Spleen (tissue), 11 donors: ENCODE data around the gene JCAD. TPM values are rescaled to one million over a fixed set of nuclear protein-coding genes. Genes with fewer than 3 reads are reported as not detected.

Experiments used
- DNase-seq: peaks from one replicate; pipeline ENCODE4 v3.0.0-alpha.2; 2020
- H3K27ac ChIP-seq, 8 donors: fragments of 200-600 bp; sonication (generic) in 7 of 8; 1 replicate in 4 of 8; 2 replicates in 4 of 8; pipeline versions ENCODE4 v1.5.0 to v1.8.0; 2016 to 2021; ENCODE audit warnings: inconsistent platforms in 4 of 8, mild to moderate bottlenecking in 4 of 8, moderate library complexity in 1 of 8
- H3K27me3 ChIP-seq, 7 donors: fragments of 200-600 bp; sonication (generic) in 6 of 7; replicated peaks in 1 of 7; 1 replicate in 4 of 7; 2 replicates in 3 of 7; pipeline versions ENCODE4 v1.5.0 to v1.8.0; 2016 to 2021; ENCODE audit warnings: inconsistent platforms in 3 of 7, mild to moderate bottlenecking in 1 of 7
- H3K36me3 ChIP-seq, 6 donors: fragments of 200-600 bp; sonication (generic) in 5 of 6; 1 replicate in 4 of 6; 2 replicates in 2 of 6; pipeline versions ENCODE4 v1.5.0 to v1.8.0; 2016 to 2021; ENCODE audit warnings: inconsistent platforms in 2 of 6
- H3K4me1 ChIP-seq, 6 donors: fragments of 200-600 bp; sonication (generic) in 5 of 6; 1 replicate in 3 of 6; 2 replicates in 3 of 6; pipeline versions ENCODE4 v1.5.0 to v1.8.0; 2016 to 2021; ENCODE audit warnings: inconsistent platforms in 3 of 6
- H3K4me3 ChIP-seq, 8 donors: fragments of 200-600 bp; sonication (generic) in 7 of 8; 1 replicate in 4 of 8; 2 replicates in 4 of 8; pipeline versions ENCODE4 v1.5.0 to v1.8.0; 2016 to 2021; ENCODE audit warnings: inconsistent platforms in 4 of 8, mild to moderate bottlenecking in 4 of 8, moderate library complexity in 2 of 8
- H3K9me3 ChIP-seq, 8 donors: fragments of 200-600 bp; sonication (generic) in 7 of 8; 1 replicate in 4 of 8; 2 replicates in 4 of 8; pipeline versions ENCODE4 v1.5.0 to v1.8.0; 2016 to 2021; ENCODE audit warnings: inconsistent platforms in 4 of 8
- POLR2A ChIP-seq, 3 donors: fragments of 450-650 bp; IDR thresholded peaks; one replicate each; pipeline ENCODE4 v1.5.1; 2017; ENCODE audit warnings: antibody characterized with exemption in 3 of 3, mild to moderate bottlenecking in 1 of 3
- POLR2AphosphoS5 ChIP-seq, 3 donors: sonication (generic); formaldehyde crosslinking; IDR thresholded peaks; one replicate each; pipeline ENCODE4 v1.5.1; 2017; ENCODE audit warnings: antibody characterized with exemption in 3 of 3
- WGBS, 5 donors: extraction: QIAGEN DNeasy Blood & Tissue Kit in 3 of 5; methylation state at CpG; one replicate each; pipeline versions ENCODE4 v1.1.5 to v1.1.7; 2013 to 2018; 5-methylcytosine and 5-hydroxymethylcytosine counted together
- intact Hi-C: fragments of 100-400 bp; cut with DNase I; formaldehyde crosslinking; loops from one replicate; pipeline ENCODE4 v1.15.0; 2023; ENCODE audit warnings: low total_unique reads
- polyA plus RNA-seq, 3 donors: library from polyadenylated mRNA; stranded (reverse); fragments of 200-250 nt; gene quantifications; one replicate each; pipeline ENCODE4 v1.2.1, GENCODE V29; 2013
- total RNA-seq, 7 donors: library from RNA; depleted of rRNA in 3 of 7; stranded (reverse); fragments of >200 nt in 3 of 7; fragmentation: NEBNext Ultra II Directional in 4 of 7; extraction: Animal tissue kit (Norgen Biotek cat#: 25700) in 4 of 7; gene quantifications; one replicate each; pipeline versions ENCODE4 v1.1.0 to v1.2.1, GENCODE V29; 2016 to 2021
- TF ChIP-seq, protein P1 (sequence below), 11 experiments: fragments of 200-600 bp in 7 of 11; fragments of 450-650 bp in 4 of 11; sonication (generic) in 4 of 11; IDR thresholded peaks in 8 of 11; conservative IDR thresholded peaks in 3 of 11; 1 replicate in 7 of 11; 2 replicates in 4 of 11; pipeline versions ENCODE4 v1.4.0 to v1.8.0; 2016 to 2021; ENCODE audit warnings: antibody characterized with exemption in 11 of 11, inconsistent platforms in 4 of 11, mild to moderate bottlenecking in 1 of 11
- donor health status: healthy with polysubstance abuse.
- donor health status: DM: no; HTN: no; CAD: no; lungs with moderate emphysema.
- donor health status: DM: no; HTN: no; CAD: no.
- donor health status: Bipolar disorder and iron deficiency.
- donor health status: healthy.
- donor health status: DM: no; HTN: no; CAD: no.
- donor health status: DM: yes; HTN: yes; CAD: no.

Gene JCAD
- total and polyA plus RNA-seq, 10 donors = 0.26 to 5.2 (median 1.8) TPM

DNA sequence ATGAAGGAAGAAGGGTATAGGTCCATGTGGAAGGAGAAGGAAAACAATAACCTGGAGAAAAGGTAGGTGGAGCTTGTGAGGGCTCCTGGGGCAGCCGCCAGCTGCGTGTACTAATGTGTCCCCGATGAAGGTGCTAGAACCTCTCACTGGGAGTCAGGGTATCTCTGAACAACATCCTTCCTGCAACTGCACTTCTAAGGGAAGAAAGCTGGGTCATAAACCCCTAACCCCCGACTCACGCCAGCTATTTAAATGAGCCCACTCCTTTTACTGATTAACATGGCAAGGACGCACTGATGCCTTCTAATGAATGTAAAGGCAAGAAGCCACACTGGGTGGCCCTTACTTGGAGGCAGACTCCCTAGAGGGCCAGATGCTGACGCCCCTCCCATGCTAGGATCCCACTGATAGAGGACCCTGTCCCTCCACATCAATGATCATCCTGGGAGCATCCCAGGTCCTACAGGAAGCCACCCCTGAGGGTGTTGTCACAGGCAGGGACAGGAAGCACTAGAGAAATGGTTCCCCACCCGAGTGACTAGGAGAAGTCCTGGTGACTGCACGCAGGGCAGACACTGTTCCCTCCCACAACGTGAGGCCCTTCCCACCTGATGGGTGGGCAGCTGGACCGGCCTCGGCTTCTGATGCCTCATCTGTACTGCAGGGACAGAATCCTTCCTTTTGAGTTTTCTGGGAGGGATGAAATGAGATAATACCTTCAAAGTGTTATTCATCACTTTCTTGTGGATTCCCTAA lies 20.4 kb downstream of the JCAD start:
- TF ChIP-seq, protein P1, sequence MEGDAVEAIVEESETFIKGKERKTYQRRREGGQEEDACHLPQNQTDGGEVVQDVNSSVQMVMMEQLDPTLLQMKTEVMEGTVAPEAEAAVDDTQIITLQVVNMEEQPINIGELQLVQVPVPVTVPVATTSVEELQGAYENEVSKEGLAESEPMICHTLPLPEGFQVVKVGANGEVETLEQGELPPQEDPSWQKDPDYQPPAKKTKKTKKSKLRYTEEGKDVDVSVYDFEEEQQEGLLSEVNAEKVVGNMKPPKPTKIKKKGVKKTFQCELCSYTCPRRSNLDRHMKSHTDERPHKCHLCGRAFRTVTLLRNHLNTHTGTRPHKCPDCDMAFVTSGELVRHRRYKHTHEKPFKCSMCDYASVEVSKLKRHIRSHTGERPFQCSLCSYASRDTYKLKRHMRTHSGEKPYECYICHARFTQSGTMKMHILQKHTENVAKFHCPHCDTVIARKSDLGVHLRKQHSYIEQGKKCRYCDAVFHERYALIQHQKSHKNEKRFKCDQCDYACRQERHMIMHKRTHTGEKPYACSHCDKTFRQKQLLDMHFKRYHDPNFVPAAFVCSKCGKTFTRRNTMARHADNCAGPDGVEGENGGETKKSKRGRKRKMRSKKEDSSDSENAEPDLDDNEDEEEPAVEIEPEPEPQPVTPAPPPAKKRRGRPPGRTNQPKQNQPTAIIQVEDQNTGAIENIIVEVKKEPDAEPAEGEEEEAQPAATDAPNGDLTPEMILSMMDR (IDR thresholded peaks at IDR 0.05 in 8 of 11, conservative IDR thresholded peaks at IDR 0.05 in 3 of 11) = no peak
- TF ChIP-seq POLR2AphosphoS5 (IDR thresholded peaks at IDR 0.05) (no peak), POLR2A (IDR thresholded peaks at IDR 0.05) (no peak)
- H3K27ac ChIP-seq = no peak overlapping the region
- no peak for DNase-seq
- intact Hi-C loops = no loop called here
- no peaks in the 10 kb centered on the region for H3K36me3 ChIP-seq
- no peaks in the 10 kb centered on the region for H3K9me3 ChIP-seq
- H3K4me1 ChIP-seq = peaks cover 0 to 16% (median 7%) of the 10 kb centered on the region in 6 donors
- peaks cover 0 to 89% (median 7%) of the 10 kb centered on the region in 7 donors for H3K27me3 ChIP-seq
- 65 to 68% (median 67%) methylated on average over 12 of the region's 12 CpGs for WGBS, 5 donors
- no peak overlapping the region for H3K4me3 ChIP-seq

GRCh38 chr10:30037620-30038336 lies 21.6 kb downstream of the JCAD start:
- H3K27ac ChIP-seq = no peak overlapping the region

GRCh38 chr10:30036811-30037210 lies 22.6 kb downstream of the JCAD start:
- no peak overlapping the region for H3K27ac ChIP-seq
- no peaks in the 10 kb centered on the region for H3K9me3 ChIP-seq
- H3K27me3 ChIP-seq = peaks cover 0 to 92% (median 20%) of the 10 kb centered on the region in 7 donors
- H3K4me3 ChIP-seq = no peak overlapping the region
- H3K4me1 ChIP-seq = peaks cover 0 to 9% (median 2%) of the 10 kb centered on the region in 6 donors
- no peaks in the 10 kb centered on the region for H3K36me3 ChIP-seq
- 95 to 98% (median 97%) methylated on average over 8 of the region's 8 CpGs for WGBS, 5 donors
- no peak for TF ChIP-seq POLR2AphosphoS5 (IDR thresholded peaks at IDR 0.05)
- TF ChIP-seq POLR2A (IDR thresholded peaks at IDR 0.05) = no peak
- TF ChIP-seq, protein P1 (IDR thresholded peaks at IDR 0.05 in 8 of 11, conservative IDR thresholded peaks at IDR 0.05 in 3 of 11) = no peak
- intact Hi-C loops = no loop called here
- DNase-seq = no peak

More at GRCh38 chr10:30037620-30038336, 21.6 kb downstream of the JCAD start:
- no peak for DNase-seq
- peaks cover 0 to 16% (median 6%) of the 10 kb centered on the region in 6 donors for H3K4me1 ChIP-seq
- H3K9me3 ChIP-seq = no peaks in the 10 kb centered on the region
- H3K27me3 ChIP-seq = peaks cover 0 to 92% (median 19%) of the 10 kb centered on the region in 7 donors
- H3K36me3 ChIP-seq = no peaks in the 10 kb centered on the region
- TF ChIP-seq POLR2AphosphoS5 (IDR thresholded peaks at IDR 0.05) (no peak), POLR2A (IDR thresholded peaks at IDR 0.05) (no peak)
- TF ChIP-seq, protein P1 (IDR thresholded peaks at IDR 0.05 in 8 of 11, conservative IDR thresholded peaks at IDR 0.05 in 3 of 11) = no peak
- intact Hi-C loops = no loop called here
- 50 to 58% (median 50%) methylated on average over 10 of the region's 10 CpGs for WGBS, 5 donors
- H3K4me3 ChIP-seq = no peak overlapping the region

GRCh38 chr10:30036341-30036740 lies 23.0 kb downstream of the JCAD start:
- intact Hi-C loops = no loop called here
- H3K27me3 ChIP-seq = peaks cover 0 to 96% (median 20%) of the 10 kb centered on the region in 7 donors
- H3K4me3 ChIP-seq = no peak overlapping the region
- peaks cover 0 to 5% (median 0%) of the 10 kb centered on the region in 6 donors for H3K4me1 ChIP-seq
- H3K9me3 ChIP-seq = no peaks in the 10 kb centered on the region
- H3K27ac ChIP-seq = no peak overlapping the region
- no peaks in the 10 kb centered on the region for H3K36me3 ChIP-seq
- TF ChIP-seq, protein P1 (IDR thresholded peaks at IDR 0.05 in 8 of 11, conservative IDR thresholded peaks at IDR 0.05 in 3 of 11) = no peak
- TF ChIP-seq POLR2AphosphoS5 (IDR thresholded peaks at IDR 0.05) (no peak), POLR2A (IDR thresholded peaks at IDR 0.05) (no peak)
- DNase-seq = no peak
- 83 to 95% (median 91%) methylated on average over 3 of the region's 3 CpGs for WGBS, 5 donors
